CD4-positive, alpha-beta T cell treated with Interleukin-17A for 4 hours (primary cell): ENCODE data around the gene BABAM2.
"Not testable (repeated sequence)": the region's sequence is repeated elsewhere in the genome, so short reads cannot be mapped to it uniquely, and the experiment has no call there.

ENCODE experiments used
- DNase-seq: peaks from one replicate; pipeline ENCODE4 v3.0.0-alpha.2; 2020; ENCODE audit warnings: mixed read lengths

The BABAM2 gene

DNA sequence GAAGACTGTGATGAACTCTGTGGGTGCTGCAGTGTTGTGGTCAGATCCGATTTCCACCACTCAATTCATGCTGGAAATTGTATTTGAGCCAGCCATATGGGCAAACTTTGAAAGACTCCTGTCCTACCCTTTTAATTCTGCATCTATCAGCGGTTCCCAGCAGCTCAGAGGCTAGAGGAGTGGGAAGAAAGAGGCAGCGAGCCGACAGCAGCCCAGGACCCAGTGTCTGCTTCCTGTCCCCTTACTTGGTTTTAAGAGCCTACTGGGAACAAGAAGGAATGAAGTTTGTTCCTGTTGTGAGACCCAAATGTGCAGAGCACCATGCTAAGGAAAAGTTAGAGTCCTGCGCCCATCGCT is 429.5 kb downstream of the BABAM2 start:
- no peak for DNase-seq

DNA sequence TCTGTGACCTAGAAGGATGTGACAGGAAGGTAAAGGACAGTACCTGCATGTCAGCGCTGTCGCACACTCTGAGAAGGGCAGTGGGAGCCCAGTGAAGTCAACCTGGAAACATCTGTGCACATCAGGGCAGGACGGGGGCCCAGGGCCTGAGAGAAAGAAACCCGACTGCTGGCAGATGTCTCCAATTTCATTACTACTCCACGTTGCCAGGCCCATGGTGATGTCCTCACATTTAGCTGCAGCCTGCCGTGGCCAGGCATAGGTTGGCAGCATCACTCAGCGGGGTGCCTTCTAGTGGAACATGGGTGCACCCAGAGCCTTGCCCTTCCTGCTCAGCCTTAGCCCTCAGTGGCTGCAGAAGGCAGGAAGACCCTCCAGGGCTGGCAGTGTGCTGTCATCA is 429.8 kb downstream of the BABAM2 start:
- no peak for DNase-seq

DNA sequence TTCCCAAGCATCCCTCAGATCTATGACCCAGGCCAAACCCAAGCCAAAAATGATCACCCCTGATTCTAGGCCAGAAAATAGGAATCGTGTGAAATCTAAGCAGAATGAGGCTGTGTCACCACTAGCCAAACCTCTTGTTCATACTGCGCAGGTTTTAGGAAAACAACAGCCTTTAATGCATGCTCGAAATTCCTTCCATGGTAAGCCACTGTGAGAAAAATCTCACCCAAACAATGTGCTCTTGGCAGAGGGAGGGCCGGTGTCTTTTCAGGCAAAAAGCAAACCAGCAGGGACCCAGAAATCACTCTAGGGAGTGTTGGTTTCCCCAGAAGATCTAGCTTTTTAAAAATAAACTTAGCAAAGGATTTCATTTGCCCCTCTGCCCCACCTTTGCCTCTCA is 430.9 kb downstream of the BABAM2 start:
- no peak for DNase-seq

DNA sequence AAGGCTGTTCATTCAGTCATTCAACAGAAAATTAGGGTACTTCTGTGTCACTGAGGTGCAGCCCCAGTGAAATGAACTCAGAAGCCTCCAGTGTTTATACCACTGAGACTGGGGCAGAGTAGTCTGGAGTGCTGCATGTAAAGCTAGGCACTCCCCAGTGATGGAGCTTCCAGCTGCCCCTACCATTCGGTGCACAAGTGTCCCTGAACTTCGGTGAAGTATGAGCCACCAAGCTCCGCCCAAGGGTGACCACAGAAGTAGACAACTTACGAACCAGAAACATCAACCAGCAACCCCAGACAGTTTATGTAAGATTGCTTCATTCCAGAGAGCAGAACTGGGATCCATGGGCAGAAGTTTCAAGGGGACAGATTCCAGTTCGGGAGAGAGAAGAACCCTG is 431.5 kb downstream of the BABAM2 start:
- DNase-seq = no peak

DNA sequence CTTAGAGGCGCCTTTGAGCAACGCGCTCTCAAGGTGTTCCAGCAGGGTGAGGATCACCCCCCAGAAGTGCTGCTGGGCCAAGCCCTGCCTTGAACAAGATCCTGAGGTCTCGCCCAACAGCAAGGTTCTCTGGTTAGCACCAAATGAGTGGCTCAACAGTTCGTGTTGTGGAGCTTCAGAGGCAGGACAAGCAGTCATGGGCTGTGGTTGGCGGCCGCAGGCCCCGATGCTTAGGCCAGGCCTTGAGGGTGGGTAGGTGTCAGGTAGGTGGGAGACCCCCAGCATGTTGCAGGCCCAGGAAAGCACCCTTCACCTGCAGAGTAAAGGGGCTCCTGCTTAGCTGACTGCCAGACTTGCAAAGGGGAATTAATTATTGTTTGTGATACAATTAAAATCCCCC is 431.9 kb downstream of the BABAM2 start:
- DNase-seq = no peak

DNA sequence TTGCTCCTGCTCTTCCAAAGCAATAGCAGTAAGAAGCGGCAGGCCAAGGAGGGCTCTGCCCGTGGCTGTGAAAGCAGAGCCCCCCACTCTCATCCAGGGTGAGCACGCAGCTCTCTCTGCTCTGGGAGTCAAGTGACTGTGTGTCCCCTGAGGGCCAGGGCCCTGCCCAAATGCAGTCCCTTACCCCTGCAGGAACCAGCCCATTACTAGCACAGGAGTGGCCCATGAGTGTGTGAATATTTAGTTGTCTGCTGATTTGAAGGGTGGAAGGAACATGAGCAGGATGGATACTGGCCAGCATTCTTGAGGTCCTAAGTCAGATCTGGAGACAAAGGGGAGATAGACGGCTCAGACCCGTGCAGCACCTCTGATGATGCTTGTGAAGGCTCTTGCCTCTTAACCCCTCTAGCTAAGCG is 432.5 kb downstream of the BABAM2 start:
- DNase-seq = no peak

DNA sequence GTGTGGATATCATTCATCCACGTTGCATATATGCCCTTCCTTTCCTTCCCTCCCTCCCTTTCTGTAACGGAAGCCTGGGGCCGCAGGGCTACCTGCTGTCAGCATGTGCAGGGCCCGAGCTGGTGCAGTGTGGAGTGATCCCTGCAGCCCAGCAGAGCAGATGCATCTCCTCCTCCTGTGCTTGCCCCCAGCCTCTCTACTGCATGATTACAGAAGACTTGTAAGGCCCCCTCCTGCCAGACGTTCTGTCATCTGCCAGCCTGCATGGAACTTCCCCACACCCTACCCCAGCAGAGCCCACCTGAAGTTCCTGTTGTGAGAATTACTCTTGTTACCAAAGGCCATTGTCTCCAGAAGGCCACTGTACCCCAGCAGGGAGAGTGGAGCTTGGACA is 434.6 kb downstream of the BABAM2 start:
- DNase-seq = no peak

DNA sequence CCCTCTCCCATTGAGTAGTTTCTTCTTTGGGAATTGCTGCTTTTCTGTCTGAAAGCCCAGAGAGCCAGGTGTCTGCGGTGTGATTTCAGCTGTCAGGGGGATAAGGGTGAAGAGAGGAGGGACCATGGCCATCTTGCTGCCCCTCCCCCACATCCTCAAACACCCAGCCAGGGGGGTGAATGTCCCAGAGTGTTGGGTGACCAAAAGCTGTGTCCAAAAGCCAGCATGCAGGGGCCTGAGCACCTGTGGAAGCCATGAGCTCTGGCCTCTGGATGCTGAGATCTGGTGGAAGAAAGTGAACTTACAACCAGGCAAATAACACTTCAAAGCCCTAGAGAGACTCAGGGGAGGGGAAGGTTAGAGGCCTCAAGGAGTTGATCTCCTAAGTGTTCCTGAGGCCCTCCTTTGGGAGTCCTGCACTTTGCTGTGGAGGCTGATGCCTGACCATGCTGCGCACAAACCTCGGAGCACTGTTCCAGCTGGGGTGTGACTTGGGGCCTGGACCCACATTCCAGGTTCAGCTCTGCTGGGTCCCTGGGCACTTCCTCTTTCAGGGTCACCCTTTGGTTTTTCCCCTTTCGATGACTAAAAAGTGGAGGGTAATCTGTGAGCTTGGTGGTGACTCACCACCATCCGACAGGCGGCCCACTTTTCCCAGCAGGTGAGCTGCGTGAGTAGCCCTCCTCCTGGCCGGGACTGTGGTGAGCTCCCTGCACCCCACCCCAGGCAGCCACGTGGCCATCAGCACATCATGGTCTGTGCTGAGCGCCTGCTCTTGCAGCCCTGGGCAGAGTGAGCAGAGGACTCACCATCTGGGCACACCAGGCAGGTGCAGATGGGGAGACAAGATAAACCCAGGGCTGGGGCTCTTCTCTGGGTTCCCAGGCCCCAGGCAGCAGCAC is 435.3 kb downstream of the BABAM2 start:
- DNase-seq = no peak

DNA sequence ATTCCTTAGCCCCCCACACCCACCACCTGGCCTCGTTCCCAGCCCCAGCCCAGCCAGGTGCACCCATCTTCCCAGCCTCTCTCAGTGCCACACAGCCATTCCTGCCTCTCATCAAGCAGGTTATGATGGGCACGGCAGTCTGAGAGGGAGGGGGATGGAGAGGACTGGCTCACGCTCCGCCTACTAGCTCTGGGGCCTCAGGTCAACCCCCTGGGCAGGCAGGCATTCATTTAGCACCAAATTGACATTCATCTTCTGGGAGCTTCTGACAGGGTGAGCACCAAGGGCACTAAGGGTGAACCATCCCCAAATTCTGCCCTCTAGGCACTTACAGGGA is 435.9 kb downstream of the BABAM2 start:
- no peak for DNase-seq

DNA sequence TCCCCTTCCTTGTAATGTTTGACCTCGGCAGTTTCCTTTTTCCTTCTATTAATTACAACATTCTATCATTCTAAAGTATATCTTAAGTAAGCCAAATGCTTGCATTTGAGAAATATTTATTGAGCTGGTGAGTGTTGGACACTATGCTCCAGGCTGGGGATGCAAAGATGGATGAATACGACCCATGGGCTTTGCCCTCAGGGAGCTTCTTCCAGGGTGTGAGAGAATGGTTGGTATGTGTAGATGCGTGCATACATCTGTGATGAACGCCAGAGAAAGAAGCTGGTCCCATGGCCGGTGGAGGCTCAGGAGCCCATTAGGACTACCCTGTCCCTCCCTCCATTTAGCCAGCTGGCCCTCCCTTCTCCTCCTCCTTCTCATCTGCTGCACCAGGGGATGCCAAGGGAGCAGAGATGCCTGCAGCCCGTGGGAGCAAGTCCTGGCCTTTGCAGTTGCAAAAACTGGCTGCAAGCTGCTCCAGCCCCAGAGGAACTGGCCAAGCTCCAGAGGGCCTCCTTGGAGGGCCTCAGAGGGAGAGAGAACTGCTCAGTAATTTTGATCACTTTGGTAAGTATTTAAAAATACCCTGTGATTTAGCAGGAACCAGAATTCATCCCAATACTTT is 436.5 kb downstream of the BABAM2 start:
- no peak for DNase-seq

DNA sequence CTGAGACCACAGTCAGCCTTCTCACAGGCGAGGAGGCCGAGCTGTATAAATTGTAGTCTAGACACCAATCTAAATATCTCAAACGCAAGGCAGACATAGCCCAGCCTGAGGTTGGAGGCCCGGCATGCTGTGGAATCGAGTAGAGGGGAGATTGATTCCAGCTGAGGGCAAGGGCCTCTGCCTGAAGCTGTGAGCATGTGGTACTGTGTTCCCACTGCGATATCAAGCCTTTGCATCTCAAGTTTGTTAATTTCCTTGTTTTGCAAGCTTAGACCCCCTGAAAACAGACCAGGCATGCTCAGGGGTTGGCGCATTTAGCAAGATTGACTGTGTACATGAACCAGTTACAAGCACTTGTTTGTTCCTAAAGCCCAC is 437.0 kb downstream of the BABAM2 start:
- DNase-seq = no peak

DNA sequence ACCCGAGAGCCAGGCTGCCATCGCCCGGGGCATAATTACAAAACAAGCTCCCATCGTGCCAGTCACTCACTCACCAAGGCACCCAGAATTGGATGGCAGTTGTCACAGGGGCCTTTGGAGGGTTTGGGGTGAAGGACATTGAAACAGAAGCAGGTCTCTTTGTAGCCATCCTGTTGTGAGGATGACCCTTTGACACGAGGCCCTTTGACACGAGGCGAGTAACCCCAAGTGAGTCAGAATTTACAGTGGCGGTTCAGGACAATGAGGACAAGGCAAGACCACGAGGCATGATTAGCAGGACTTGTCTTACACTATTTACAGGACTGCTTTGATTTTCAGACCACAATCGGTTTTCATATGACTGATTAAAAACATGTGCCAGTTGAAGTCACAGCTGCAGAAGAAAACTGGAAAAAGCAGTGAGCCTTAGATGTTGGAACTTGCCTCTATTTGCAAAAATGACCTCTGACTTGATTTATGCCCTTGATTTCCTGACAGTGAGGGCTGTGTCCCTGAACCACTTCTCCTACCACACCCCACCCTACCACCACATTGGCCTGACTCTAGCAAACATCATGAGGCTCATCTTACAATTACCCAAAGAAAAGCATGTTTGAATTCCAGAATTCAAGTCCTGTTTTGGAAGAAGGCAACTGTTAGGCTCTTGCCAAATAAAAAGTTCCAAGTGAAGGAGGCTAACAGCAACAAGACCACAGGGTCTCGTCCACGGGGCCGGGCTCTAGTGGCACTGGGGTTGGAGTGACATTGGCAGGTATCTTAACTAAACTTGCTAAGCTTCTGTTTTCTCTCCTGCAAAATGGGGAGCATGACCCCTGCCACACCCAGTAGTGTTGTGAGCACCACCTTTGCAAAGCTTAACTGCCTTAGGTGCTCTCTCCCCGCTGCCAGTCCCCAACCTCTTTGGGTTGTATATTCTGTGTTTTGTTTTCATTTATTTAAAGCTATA is 437.7 kb downstream of the BABAM2 start:
- DNase-seq = no peak

DNA sequence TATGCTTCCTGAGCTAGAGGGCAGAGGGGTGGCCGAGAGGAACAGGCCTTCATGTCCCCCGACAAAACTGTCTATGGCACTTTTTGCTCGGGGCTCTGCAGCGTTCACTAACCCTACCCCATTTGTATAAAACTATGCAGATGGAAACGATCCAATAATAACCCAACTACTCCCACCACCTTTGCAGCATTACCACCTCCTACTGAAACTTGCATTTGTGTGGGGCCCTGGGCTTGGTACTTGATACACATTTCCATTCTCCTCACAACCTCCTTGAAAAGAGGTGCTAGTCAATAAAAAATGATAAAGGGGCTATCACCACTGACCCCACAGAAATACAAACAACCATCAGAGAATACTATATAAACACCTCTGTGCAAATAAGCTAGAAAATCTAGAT is 438.7 kb downstream of the BABAM2 start:
- no peak for DNase-seq

DNA sequence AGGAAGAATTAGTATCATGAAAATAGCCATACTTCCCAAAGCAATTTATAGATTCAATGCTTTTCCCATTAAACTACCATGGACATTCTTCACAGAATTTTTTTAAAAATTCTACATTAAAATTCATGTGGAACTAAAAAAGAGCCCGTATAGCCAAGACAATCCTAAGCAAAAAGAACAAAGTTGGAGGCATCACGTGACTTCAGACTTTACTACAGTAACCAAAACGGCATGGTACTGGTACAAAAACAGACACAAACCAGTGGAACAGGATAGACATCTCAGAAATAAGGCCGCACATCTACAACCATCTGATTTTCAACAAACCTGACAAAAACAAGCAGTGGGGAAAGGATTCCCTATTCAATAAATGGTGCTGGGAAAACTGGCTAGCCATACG is 440.2 kb downstream of the BABAM2 start:
- not testable (repeated sequence) for DNase-seq

DNA sequence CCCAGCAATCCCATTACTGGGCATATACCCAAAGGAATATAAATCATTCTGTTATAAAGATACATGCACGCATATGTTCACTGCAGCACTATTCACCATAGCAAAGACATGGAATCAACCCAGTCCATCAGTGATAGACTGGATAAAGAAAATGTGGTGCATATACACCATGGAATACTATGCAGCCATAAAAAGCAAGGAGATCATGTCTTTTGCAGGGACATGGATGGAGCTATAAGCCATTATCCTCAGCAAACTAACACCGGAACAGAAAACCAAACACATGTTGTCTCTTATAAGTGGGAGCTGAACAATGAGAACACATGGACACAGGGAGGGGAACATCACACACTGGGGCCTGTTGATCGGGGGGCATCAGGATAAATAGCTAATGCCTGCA is 441.3 kb downstream of the BABAM2 start:
- not testable (repeated sequence) for DNase-seq

DNA sequence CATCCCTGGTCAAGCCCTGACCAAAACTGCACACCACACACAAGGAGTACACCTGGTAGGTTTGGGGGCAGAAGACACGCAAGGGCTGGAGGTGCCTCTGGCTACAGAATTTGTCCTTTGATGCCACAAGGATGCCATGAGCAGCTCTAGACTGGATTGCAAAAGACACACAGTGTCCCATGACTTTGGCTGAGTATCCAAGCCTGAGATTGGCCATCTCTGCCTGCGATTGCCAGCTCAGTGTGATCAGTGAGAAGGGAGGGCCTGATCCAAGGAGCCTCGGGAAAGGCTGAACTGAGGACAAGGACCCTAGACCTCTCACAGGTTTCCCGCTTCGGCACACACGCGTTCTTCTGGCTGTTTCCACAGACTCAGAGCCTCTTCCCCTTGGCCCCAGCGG is 442.2 kb downstream of the BABAM2 start:
- DNase-seq = no peak

DNA sequence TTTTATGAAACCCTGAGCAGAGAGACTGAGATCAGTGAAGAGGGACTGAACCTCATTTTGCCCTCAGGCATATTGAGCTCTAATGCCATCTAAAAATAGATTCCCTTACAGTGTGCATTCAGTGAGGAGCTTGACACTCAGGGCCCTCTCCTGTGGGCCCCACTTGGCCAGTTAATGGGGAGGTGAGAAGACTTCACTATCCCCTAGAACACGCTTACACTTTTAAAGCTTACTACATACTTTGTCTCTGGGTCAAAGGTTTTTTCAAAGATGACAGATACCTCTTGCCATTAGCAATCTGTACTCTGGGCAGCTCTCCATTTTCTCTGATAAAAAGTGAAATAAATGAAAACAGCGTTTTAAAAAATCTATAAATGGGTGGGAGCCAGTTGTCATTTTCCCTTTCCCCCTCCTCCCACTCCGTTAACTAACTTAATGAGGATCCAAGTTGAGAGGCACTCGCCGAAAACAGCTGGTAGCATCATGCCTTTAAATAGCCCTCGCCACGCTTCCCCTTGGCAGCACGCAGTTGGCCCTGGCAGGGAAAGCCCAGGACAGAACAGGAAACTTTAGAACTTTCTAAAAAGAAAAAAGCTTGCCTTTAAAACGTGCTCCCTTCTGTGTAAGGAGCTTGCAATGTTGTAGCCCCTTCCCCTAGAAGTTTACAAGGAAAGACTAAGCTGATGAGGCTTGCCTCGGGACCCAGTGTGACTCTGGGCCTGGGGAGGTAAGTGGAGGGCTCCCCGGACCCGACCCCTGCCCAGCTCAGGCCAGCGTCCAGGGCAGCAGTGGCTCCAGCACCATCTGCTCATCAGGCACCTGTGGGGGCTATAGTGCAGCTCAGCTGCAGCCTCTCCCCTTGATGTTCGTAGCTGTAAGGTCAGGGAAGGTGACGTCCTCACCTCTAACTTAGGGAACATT is 443.3 kb downstream of the BABAM2 start:
- no peak for DNase-seq

DNA sequence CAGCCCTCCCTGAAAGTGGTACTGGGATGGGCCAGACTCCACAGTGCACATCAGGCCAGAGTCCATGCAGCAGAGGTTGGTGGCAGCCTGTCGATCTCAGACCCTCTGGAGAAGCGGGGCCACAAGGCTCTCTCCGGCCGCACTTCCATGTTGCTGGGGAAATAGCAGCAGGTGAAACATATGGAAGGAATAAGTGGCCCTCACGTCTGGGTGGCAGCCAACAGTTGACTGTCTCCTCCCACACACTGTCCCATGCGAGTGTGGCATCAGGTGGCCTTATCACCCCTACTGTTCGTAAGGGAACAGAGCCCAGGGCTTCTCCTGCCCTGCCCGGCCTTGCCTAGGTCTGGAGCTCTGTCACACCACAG is 444.0 kb downstream of the BABAM2 start:
- no peak for DNase-seq

DNA sequence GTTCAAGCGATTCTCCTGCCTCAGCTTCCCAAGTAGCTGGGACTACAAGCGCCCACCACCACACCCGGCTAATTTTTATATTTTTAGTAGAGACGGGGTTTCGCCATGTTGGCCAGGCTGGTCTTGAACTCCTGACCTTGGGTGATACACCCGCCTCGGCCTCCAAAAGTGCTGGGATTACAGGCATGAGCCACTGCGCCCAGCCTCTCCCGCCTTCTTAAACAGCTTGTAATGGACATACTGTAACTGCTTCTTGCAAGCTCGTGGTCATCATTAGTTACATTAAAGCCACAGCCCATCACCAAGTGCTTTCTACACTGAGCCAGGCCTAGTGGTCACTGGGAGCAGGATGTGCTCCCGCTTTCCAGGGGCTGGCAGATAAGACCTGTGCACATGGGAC is 444.7 kb downstream of the BABAM2 start:
- DNase-seq = not testable (repeated sequence)

DNA sequence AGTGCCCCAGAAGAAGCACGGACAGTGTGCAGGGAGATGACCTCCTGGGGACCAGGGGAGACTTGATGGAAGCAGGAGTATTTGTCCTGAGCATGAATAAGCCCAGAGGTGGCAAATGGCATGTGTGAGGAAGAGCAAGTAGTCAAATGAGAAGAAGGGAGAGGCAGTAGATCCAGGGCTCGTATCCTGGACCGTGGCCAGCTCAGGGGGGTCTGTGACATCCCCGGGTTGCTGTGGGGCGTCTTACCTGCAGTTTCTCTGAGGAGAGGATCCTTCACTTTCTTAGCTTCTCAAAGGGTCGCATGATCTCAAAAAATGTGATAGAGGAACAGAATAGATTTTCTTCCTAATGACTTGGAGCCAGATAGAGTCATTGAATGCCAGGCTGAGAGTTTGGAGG is 445.1 kb downstream of the BABAM2 start:
- DNase-seq = no peak

DNA sequence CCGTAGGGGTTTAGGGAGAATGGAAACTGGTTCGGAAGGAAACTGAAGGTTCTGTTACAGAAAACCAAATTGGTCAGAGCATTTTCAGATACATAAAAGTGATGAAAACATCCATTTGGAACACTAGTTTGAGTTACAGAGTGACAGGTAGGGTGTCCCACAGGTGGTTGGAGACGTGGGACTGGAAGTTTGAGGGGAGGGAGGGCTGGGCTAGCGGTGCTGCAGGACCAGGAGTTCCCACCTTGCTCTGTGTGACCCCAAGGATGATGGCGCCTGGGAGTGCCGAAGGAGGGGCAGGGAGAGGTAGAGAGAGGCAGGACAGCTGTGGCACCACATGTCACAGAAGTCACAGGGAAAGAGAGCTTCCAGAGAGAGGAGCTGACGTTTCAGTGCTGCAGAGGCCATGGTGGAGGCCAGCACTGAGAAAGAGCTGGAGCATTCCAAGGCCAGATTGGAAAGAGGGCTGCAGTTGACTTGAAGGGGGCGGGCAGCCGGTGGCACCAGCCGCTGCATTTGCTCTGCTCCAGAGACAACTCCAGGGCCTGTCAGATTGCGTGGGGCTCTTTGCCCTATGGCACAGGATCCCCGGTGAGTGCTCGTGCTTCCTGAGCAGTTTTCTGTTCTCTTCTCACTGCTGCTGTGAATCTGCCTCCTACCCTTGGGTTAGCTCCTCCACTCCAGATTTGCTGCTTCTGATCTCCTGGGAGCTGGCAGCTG is 445.9 kb downstream of the BABAM2 start:
- DNase-seq = no peak
